Spleen (tissue), 11 donors: ENCODE measurements around the gene LEKR1. TPM values are rescaled to one million over a fixed set of nuclear protein-coding genes. Genes with fewer than 3 reads are reported as not detected.

Source experiments
- DNase-seq: peaks from one replicate; pipeline ENCODE4 v3.0.0-alpha.2; 2020
- H3K27ac ChIP-seq, 8 donors: fragments of 200-600 bp; sonication (generic) in 7 of 8; 1 replicate in 4 of 8; 2 replicates in 4 of 8; pipeline versions ENCODE4 v1.5.0 to v1.8.0; 2016 to 2021; ENCODE audit warnings: inconsistent platforms in 4 of 8, mild to moderate bottlenecking in 4 of 8, moderate library complexity in 1 of 8
- H3K27me3 ChIP-seq, 7 donors: fragments of 200-600 bp; sonication (generic) in 6 of 7; replicated peaks in 1 of 7; 1 replicate in 4 of 7; 2 replicates in 3 of 7; pipeline versions ENCODE4 v1.5.0 to v1.8.0; 2016 to 2021; ENCODE audit warnings: inconsistent platforms in 3 of 7, mild to moderate bottlenecking in 1 of 7
- H3K36me3 ChIP-seq, 6 donors: fragments of 200-600 bp; sonication (generic) in 5 of 6; 1 replicate in 4 of 6; 2 replicates in 2 of 6; pipeline versions ENCODE4 v1.5.0 to v1.8.0; 2016 to 2021; ENCODE audit warnings: inconsistent platforms in 2 of 6
- H3K4me1 ChIP-seq, 6 donors: fragments of 200-600 bp; sonication (generic) in 5 of 6; 1 replicate in 3 of 6; 2 replicates in 3 of 6; pipeline versions ENCODE4 v1.5.0 to v1.8.0; 2016 to 2021; ENCODE audit warnings: inconsistent platforms in 3 of 6
- H3K4me3 ChIP-seq, 8 donors: fragments of 200-600 bp; sonication (generic) in 7 of 8; 1 replicate in 4 of 8; 2 replicates in 4 of 8; pipeline versions ENCODE4 v1.5.0 to v1.8.0; 2016 to 2021; ENCODE audit warnings: inconsistent platforms in 4 of 8, mild to moderate bottlenecking in 4 of 8, moderate library complexity in 2 of 8
- H3K9me3 ChIP-seq, 8 donors: fragments of 200-600 bp; sonication (generic) in 7 of 8; 1 replicate in 4 of 8; 2 replicates in 4 of 8; pipeline versions ENCODE4 v1.5.0 to v1.8.0; 2016 to 2021; ENCODE audit warnings: inconsistent platforms in 4 of 8
- POLR2A ChIP-seq, 3 donors: fragments of 450-650 bp; IDR thresholded peaks; one replicate each; pipeline ENCODE4 v1.5.1; 2017; ENCODE audit warnings: antibody characterized with exemption in 3 of 3, mild to moderate bottlenecking in 1 of 3
- POLR2AphosphoS5 ChIP-seq, 3 donors: sonication (generic); formaldehyde crosslinking; IDR thresholded peaks; one replicate each; pipeline ENCODE4 v1.5.1; 2017; ENCODE audit warnings: antibody characterized with exemption in 3 of 3
- WGBS, 5 donors: extraction: QIAGEN DNeasy Blood & Tissue Kit in 3 of 5; methylation state at CpG; one replicate each; pipeline versions ENCODE4 v1.1.5 to v1.1.7; 2013 to 2018; 5-methylcytosine and 5-hydroxymethylcytosine counted together
- intact Hi-C: fragments of 100-400 bp; cut with DNase I; formaldehyde crosslinking; loops from one replicate; pipeline ENCODE4 v1.15.0; 2023; ENCODE audit warnings: low total_unique reads
- polyA plus RNA-seq, 3 donors: library from polyadenylated mRNA; stranded (reverse); fragments of 200-250 nt; gene quantifications; one replicate each; pipeline ENCODE4 v1.2.1, GENCODE V29; 2013
- total RNA-seq, 7 donors: library from RNA; depleted of rRNA in 3 of 7; stranded (reverse); fragments of >200 nt in 3 of 7; fragmentation: NEBNext Ultra II Directional in 4 of 7; extraction: Animal tissue kit (Norgen Biotek cat#: 25700) in 4 of 7; gene quantifications; one replicate each; pipeline versions ENCODE4 v1.1.0 to v1.2.1, GENCODE V29; 2016 to 2021
- TF ChIP-seq, protein P1 (sequence below), 11 experiments: fragments of 200-600 bp in 7 of 11; fragments of 450-650 bp in 4 of 11; sonication (generic) in 4 of 11; IDR thresholded peaks in 8 of 11; conservative IDR thresholded peaks in 3 of 11; 1 replicate in 7 of 11; 2 replicates in 4 of 11; pipeline versions ENCODE4 v1.4.0 to v1.8.0; 2016 to 2021; ENCODE audit warnings: antibody characterized with exemption in 11 of 11, inconsistent platforms in 4 of 11, mild to moderate bottlenecking in 1 of 11
- donor health status: healthy with polysubstance abuse.
- donor health status: DM: no; HTN: no; CAD: no; lungs with moderate emphysema.
- donor health status: DM: no; HTN: no; CAD: no.
- donor health status: Bipolar disorder and iron deficiency.
- donor health status: healthy.
- donor health status: DM: no; HTN: no; CAD: no.
- donor health status: DM: yes; HTN: yes; CAD: no.

LEKR1 gene
- total and polyA plus RNA-seq, 10 donors: 0.48 to 7.5 (median 2.5) TPM

GRCh38 chr3:156981005-156981404, 154.9 kb downstream of the LEKR1 start:
- TF ChIP-seq, protein P1, sequence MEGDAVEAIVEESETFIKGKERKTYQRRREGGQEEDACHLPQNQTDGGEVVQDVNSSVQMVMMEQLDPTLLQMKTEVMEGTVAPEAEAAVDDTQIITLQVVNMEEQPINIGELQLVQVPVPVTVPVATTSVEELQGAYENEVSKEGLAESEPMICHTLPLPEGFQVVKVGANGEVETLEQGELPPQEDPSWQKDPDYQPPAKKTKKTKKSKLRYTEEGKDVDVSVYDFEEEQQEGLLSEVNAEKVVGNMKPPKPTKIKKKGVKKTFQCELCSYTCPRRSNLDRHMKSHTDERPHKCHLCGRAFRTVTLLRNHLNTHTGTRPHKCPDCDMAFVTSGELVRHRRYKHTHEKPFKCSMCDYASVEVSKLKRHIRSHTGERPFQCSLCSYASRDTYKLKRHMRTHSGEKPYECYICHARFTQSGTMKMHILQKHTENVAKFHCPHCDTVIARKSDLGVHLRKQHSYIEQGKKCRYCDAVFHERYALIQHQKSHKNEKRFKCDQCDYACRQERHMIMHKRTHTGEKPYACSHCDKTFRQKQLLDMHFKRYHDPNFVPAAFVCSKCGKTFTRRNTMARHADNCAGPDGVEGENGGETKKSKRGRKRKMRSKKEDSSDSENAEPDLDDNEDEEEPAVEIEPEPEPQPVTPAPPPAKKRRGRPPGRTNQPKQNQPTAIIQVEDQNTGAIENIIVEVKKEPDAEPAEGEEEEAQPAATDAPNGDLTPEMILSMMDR (IDR thresholded peaks at IDR 0.05 in 8 of 11, conservative IDR thresholded peaks at IDR 0.05 in 3 of 11): no peak
- TF ChIP-seq POLR2A (IDR thresholded peaks at IDR 0.05): no peak
- no peak for TF ChIP-seq POLR2AphosphoS5 (IDR thresholded peaks at IDR 0.05)
- peaks cover 0 to 29% (median 4%) of the 10 kb centered on the region in 6 donors for H3K4me1 ChIP-seq
- intact Hi-C loops: no loop called here
- 92 to 98% (median 94%) methylated on average over 3 of the region's 3 CpGs for WGBS, 5 donors
- H3K4me3 ChIP-seq: no peak overlapping the region
- H3K9me3 ChIP-seq: no peaks in the 10 kb centered on the region
- no peak for DNase-seq
- H3K27me3 ChIP-seq: no peaks in the 10 kb centered on the region
- H3K36me3 ChIP-seq: no peaks in the 10 kb centered on the region
- H3K27ac ChIP-seq: no peak overlapping the region

DNA sequence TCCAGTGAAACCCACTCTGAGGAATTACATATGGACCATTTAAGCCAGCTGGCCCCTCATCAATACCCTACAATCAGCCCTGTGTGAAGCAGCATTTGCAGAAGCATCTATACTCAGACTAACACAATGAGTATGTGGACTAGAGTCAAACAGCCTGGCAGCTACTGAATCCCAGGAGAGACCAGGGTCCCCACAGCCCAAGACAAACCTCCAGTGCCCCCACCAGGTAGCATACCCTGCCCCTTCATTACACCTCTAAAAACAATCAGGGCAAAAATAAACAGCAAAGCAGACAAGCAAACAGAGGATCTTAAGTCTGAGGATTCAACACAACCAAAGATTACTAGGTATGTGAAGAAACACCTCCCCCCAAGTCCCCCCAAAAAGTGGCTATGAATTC, 157.4 kb downstream of the LEKR1 start:
- intact Hi-C loops: no loop called here
- Histone ChIP-seq H3K27ac (no peak overlapping the region), H3K36me3 (no peaks in the 10 kb centered on the region), H3K4me1 (peaks cover 0 to 12% (median 3%) of the 10 kb centered on the region in 6 donors), H3K9me3 (no peaks in the 10 kb centered on the region), H3K4me3 (no peak overlapping the region), H3K27me3 (no peaks in the 10 kb centered on the region)
- DNase-seq: no peak
- TF ChIP-seq, protein P1 (IDR thresholded peaks at IDR 0.05 in 8 of 11, conservative IDR thresholded peaks at IDR 0.05 in 3 of 11): no peak
- TF ChIP-seq POLR2AphosphoS5 (IDR thresholded peaks at IDR 0.05): no peak

GRCh38 chr3:156985711-156986110, 159.6 kb downstream of the LEKR1 start:
- intact Hi-C loops: no loop called here
- no peak for DNase-seq
- no peaks in the 10 kb centered on the region for H3K4me1 ChIP-seq
- no peaks in the 10 kb centered on the region for H3K9me3 ChIP-seq
- H3K27me3 ChIP-seq: no peaks in the 10 kb centered on the region
- TF ChIP-seq POLR2A (IDR thresholded peaks at IDR 0.05): no peak
- no peak for TF ChIP-seq POLR2AphosphoS5 (IDR thresholded peaks at IDR 0.05)
- TF ChIP-seq, protein P1 (IDR thresholded peaks at IDR 0.05 in 8 of 11, conservative IDR thresholded peaks at IDR 0.05 in 3 of 11): no peak
- H3K27ac ChIP-seq: peak overlapping the region in 2 of 8 donors; percentile 1 to 46
- no peaks in the 10 kb centered on the region for H3K36me3 ChIP-seq
- no peak overlapping the region for H3K4me3 ChIP-seq
- 65 to 73% (median 68%) methylated on average over 5 of the region's 5 CpGs for WGBS, 5 donors

DNA sequence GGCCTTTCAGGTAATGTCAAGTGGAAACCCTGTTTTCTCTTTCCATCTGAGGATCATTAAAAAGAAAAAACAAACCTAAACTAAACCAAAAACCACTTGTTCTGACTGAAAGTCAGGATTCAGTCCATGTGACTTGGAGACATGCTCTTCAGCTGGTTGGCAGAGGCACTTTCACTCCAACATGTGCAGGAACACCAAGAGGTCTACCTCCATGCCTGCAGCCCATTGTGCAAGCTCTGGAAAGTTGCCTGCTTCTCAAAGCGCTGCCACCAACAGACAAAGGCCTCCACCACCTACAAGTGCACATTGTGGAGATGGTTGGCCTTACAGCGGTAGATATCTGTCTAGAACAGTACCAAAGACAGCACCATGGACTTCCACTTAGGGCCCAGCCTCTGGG, 161.8 kb downstream of the LEKR1 start:
- Histone ChIP-seq H3K4me3 (no peak overlapping the region), H3K27me3 (no peaks in the 10 kb centered on the region), H3K4me1 (no peaks in the 10 kb centered on the region), H3K27ac (no peak overlapping the region), H3K36me3 (no peaks in the 10 kb centered on the region), H3K9me3 (peaks cover 0 to 11% (median 4%) of the 10 kb centered on the region in 8 donors)
- TF ChIP-seq, protein P1 (IDR thresholded peaks at IDR 0.05 in 8 of 11, conservative IDR thresholded peaks at IDR 0.05 in 3 of 11): no peak
- TF ChIP-seq POLR2A (IDR thresholded peaks at IDR 0.05) (no peak), POLR2AphosphoS5 (IDR thresholded peaks at IDR 0.05) (no peak)
- intact Hi-C loops: no loop called here
- 80 to 100% (median 93%) methylated on average over 1 to 2 of the region's 2 CpGs for WGBS, 5 donors
- DNase-seq: no peak
